CD8-positive, alpha-beta memory T cell (primary cell): Measurements from ENCODE around the gene TBC1D2B. TPM values are rescaled to one million over a fixed set of nuclear protein-coding genes. Genes with fewer than 3 reads are reported as not detected.
"Not testable (repeated sequence)": the region's sequence is repeated elsewhere in the genome, so short reads cannot be mapped to it uniquely, and the experiment has no call there.

Experiments
- CTCF ChIA-PET: fragments of 350-600 bp; sonication (Branson Sonifier 250); formaldehyde crosslinking; loops from one replicate; lab custom pipeline; 2021; ENCODE audit warnings: antibody characterized with exemption; lab: Charles Lee
- POLR2A ChIA-PET: fragments of 350-600 bp; sonication (Branson Sonifier 250); formaldehyde crosslinking; loops from one replicate; lab custom pipeline; 2021; ENCODE audit warnings: antibody characterized with exemption; lab: Charles Lee
- DNase-seq, 5 donors: peaks; one replicate each; pipeline versions ENCODE4 v3.0.0 to v3.0.0-alpha.2; 2020 to 2022; ENCODE audit warnings: mixed read lengths in 1 of 5
- H3K27ac ChIP-seq: one replicate; pipeline ENCODE4 v1.7.0; 2013; ENCODE audit warnings: low read depth, mild to moderate bottlenecking, low read length, moderate library complexity
- H3K27me3 ChIP-seq: 2 replicates; pipeline ENCODE4 v1.7.0; 2013; ENCODE audit warnings: low read length, mild to moderate bottlenecking; ENCODE audit not compliant: insufficient read depth, poor library complexity, severe bottlenecking
- H3K36me3 ChIP-seq: 2 replicates; pipeline ENCODE4 v1.7.0; 2013; ENCODE audit warnings: mild to moderate bottlenecking, low read length, moderate library complexity; ENCODE audit not compliant: insufficient read depth
- H3K4me1 ChIP-seq: 2 replicates; pipeline ENCODE4 v1.7.0; 2013; ENCODE audit warnings: mild to moderate bottlenecking, low read length, moderate library complexity; ENCODE audit not compliant: insufficient read depth
- H3K4me3 ChIP-seq: 2 replicates; pipeline ENCODE4 v1.7.0; 2013; ENCODE audit warnings: mild to moderate bottlenecking, low read length
- H3K9me3 ChIP-seq: 2 replicates; pipeline ENCODE4 v1.7.0; 2013; ENCODE audit warnings: mild to moderate bottlenecking, low read length
- H3K27ac Mint-ChIP-seq, 8 donors: one replicate each; pipeline ENCODE4 v1.8.0; 2020 to 2021; ENCODE audit warnings: mixed read lengths in 8 of 8, mild to moderate bottlenecking in 6 of 8, inconsistent platforms in 3 of 8, moderate library complexity in 3 of 8
- H3K27me3 Mint-ChIP-seq, 2 donors: one replicate each; pipeline ENCODE4 v1.8.0; 2020 to 2021; ENCODE audit warnings: mixed read lengths in 2 of 2, mild to moderate bottlenecking in 1 of 2, moderate library complexity in 1 of 2
- H3K36me3 Mint-ChIP-seq, 3 donors: one replicate each; pipeline ENCODE4 v1.8.0; 2020 to 2021; ENCODE audit warnings: mixed read lengths in 3 of 3, inconsistent platforms in 1 of 3, mild to moderate bottlenecking in 1 of 3
- H3K4me1 Mint-ChIP-seq, 3 donors: one replicate each; pipeline ENCODE4 v1.8.0; 2020 to 2021; ENCODE audit warnings: mixed read lengths in 3 of 3, inconsistent platforms in 1 of 3, mild to moderate bottlenecking in 1 of 3
- H3K4me3 Mint-ChIP-seq, 7 donors: one replicate each; pipeline ENCODE4 v1.8.0; 2020 to 2021; ENCODE audit warnings: mixed read lengths in 7 of 7, mild to moderate bottlenecking in 6 of 7, moderate library complexity in 4 of 7, inconsistent platforms in 2 of 7
- H3K9me3 Mint-ChIP-seq, 5 donors: one replicate each; pipeline ENCODE4 v1.8.0; 2020 to 2022; ENCODE audit warnings: mixed read lengths in 5 of 5, mild to moderate bottlenecking in 3 of 5, moderate library complexity in 2 of 5, inconsistent platforms in 1 of 5
- polyA plus RNA-seq: library from polyadenylated mRNA; unstranded; fragments of 300-500 nt; fragmentation: Illumina TruSeq; gene quantifications from one replicate; pipeline ENCODE4 v1.2.3, GENCODE V29; 2021
- total RNA-seq, 2 experiments: library from RNA; stranded (reverse); gene quantifications; one replicate each; pipeline ENCODE4 v1.2.3, GENCODE V29; 2021

TBC1D2B gene
- total and polyA plus RNA-seq, 3 experiments from 2014 or later, result 26.4 to 41.1 (median 40.1) TPM

- Histone ChIP-seq H3K27me3 (no peaks in the 10 kb centered on the region), H3K4me1 (peaks cover 12% of the 10 kb centered on the region), H3K4me3 (no peak overlapping the region), H3K9me3 (no peaks in the 10 kb centered on the region), H3K27ac (no peak overlapping the region), H3K36me3 (no peaks in the 10 kb centered on the region)
- H3K9me3 Mint-ChIP-seq, result no peaks in the 10 kb centered on the region
- DNase-seq, result no peak
- H3K4me1 Mint-ChIP-seq, result peaks cover 14 to 29% (median 15%) of the 10 kb centered on the region in 3 donors
- H3K4me3 Mint-ChIP-seq, result peak overlapping the region in 1 of 7 donors; percentile 15
- CTCF ChIA-PET, result interaction anchor here (1.1 kb wide), 1 partner anchor 120 kb away, joined by 6 read pairs; no protein-coding TSS in a partner anchor
- peak overlapping the region in 1 of 8 donors; percentile 36 for H3K27ac Mint-ChIP-seq
- POLR2A ChIA-PET, result no interaction called here
- peaks cover under 1 to 5% of the 10 kb centered on the region in 2 donors for H3K27me3 Mint-ChIP-seq
- H3K36me3 Mint-ChIP-seq, result peaks cover 0 to 9% (median 0%) of the 10 kb centered on the region in 3 donors
These were observed 88.9 kb downstream of the TBC1D2B start for GRCh38 chr15:77988347-77989295.

DNA sequence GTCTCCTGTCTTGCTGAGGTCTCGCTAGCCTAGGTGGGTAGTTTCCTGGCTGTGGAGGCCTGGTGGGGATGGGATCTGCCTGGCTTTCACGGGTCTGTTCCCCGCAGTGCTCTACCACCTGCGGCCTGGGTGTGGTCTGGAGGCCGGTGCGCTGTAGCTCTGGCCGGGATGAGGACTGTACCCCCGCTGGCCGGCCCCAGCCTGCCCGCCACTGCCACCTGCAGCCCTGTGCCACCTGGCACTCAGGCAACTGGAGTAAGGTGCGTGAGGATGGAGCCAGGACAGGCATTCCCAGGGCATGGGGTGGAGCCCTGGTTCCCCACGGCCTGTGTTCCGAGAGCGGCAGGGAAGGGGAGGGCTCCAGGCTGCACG is 89.8 kb downstream of the TBC1D2B start:
- H3K27me3 Mint-ChIP-seq, H3K27ac Mint-ChIP-seq, H3K4me3 Mint-ChIP-seq, H3K4me3 ChIP-seq, H3K9me3 Mint-ChIP-seq, H3K36me3 ChIP-seq, POLR2A ChIA-PET, H3K27ac ChIP-seq, H3K27me3 ChIP-seq, H3K36me3 Mint-ChIP-seq, H3K9me3 ChIP-seq, CTCF ChIA-PET, DNase-seq: not testable (repeated sequence)
- H3K4me1 ChIP-seq, result peaks cover 12% of the 10 kb centered on the region
- H3K4me1 Mint-ChIP-seq, result peaks cover 14 to 29% (median 15%) of the 10 kb centered on the region in 3 donors

GRCh38 chr15:77986891-77987764 is 90.4 kb downstream of the TBC1D2B start:
- Mint-ChIP-seq H3K36me3 (peaks cover 0 to 3% (median 0%) of the 10 kb centered on the region in 3 donors), H3K4me1 (peaks cover 14 to 29% (median 15%) of the 10 kb centered on the region in 3 donors), H3K27ac (no peak overlapping the region), H3K4me3 (no peak overlapping the region), H3K9me3 (no peaks in the 10 kb centered on the region), H3K27me3 (peaks cover 5 to 7% of the 10 kb centered on the region in 2 donors)
- Histone ChIP-seq H3K27me3 (no peaks in the 10 kb centered on the region), H3K4me3 (no peak overlapping the region), H3K4me1 (peaks cover 12% of the 10 kb centered on the region), H3K27ac (no peak overlapping the region), H3K36me3 (no peaks in the 10 kb centered on the region), H3K9me3 (no peaks in the 10 kb centered on the region)
- CTCF ChIA-PET, result interaction anchor here (1.1 kb wide), 1 partner anchor 121 kb away, joined by 4 read pairs; no protein-coding TSS in a partner anchor
- no peak for DNase-seq
- POLR2A ChIA-PET, result no interaction called here

- Mint-ChIP-seq H3K27ac (no peak overlapping the region), H3K4me1 (peaks cover 12 to 22% (median 14%) of the 10 kb centered on the region in 3 donors), H3K27me3 (peaks cover 6 to 7% of the 10 kb centered on the region in 2 donors), H3K36me3 (no peaks in the 10 kb centered on the region), H3K9me3 (no peaks in the 10 kb centered on the region), H3K4me3 (no peak overlapping the region)
- CTCF ChIA-PET, result interaction anchor here (1.1 to 1.2 kb wide), 2 partner anchors 84 to 122 kb away, joined by 4 read pairs; no protein-coding TSS in a partner anchor
- H3K27me3 ChIP-seq, result no peaks in the 10 kb centered on the region
- H3K4me3 ChIP-seq, result no peak overlapping the region
- no peak overlapping the region for H3K27ac ChIP-seq
- DNase-seq, result no peak
- POLR2A ChIA-PET, result no interaction called here
- H3K4me1 ChIP-seq, result peaks cover 12% of the 10 kb centered on the region
- no peaks in the 10 kb centered on the region for H3K9me3 ChIP-seq
- H3K36me3 ChIP-seq, result no peaks in the 10 kb centered on the region
These were observed 91.5 kb downstream of the TBC1D2B start for GRCh38 chr15:77985931-77986480.

- POLR2A ChIA-PET, result no interaction called here
- CTCF ChIA-PET, result interaction anchor here (1.1 to 1.2 kb wide), 2 partner anchors 85 to 123 kb away, joined by 4 read pairs; no protein-coding TSS in a partner anchor
- H3K27ac ChIP-seq, result no peak overlapping the region
These were observed 92.2 kb downstream of the TBC1D2B start for GRCh38 chr15:77985031-77985930.

DNA sequence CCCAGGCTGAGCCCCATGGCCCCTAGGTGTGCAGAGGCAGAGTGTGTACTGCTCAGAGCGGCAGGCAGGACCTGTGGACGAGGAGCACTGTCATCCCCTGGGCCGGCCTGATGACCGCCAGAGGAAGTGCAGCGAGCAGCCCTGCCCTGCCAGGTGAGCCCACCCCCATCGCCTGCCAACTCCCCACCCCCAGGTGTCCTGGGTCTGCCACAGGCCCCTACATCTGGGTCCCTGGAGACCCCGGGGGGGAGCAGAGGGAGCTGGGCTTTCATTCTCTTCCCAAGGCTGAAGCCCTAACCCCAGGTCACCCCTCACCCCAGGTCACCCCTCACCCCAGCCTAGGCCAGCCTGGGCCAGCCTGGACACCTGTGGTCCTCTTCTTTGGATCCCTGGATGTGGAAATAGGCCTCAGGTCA is 93.1 kb downstream of the TBC1D2B start:
- ChIA-PET CTCF (interaction anchor here (1.2 kb wide), 1 partner anchor 86 kb away, joined by 4 read pairs; no protein-coding TSS in a partner anchor), POLR2A (no interaction called here)
- Mint-ChIP-seq H3K27ac (no peak overlapping the region), H3K9me3 (no peaks in the 10 kb centered on the region), H3K36me3 (no peaks in the 10 kb centered on the region), H3K4me3 (no peak overlapping the region), H3K4me1 (peaks cover 5 to 10% (median 7%) of the 10 kb centered on the region in 3 donors), H3K27me3 (peaks cover 4 to 7% of the 10 kb centered on the region in 2 donors)
- no peak for DNase-seq
- Histone ChIP-seq H3K4me3 (no peak overlapping the region), H3K36me3 (no peaks in the 10 kb centered on the region), H3K9me3 (no peaks in the 10 kb centered on the region), H3K27me3 (no peaks in the 10 kb centered on the region), H3K27ac (no peak overlapping the region), H3K4me1 (no peaks in the 10 kb centered on the region)

More at GRCh38 chr15:77985031-77985930, 92.2 kb downstream of the TBC1D2B start:
- peaks cover 5% of the 10 kb centered on the region for H3K4me1 ChIP-seq
- no peak for DNase-seq
- Mint-ChIP-seq H3K4me3 (no peak overlapping the region), H3K4me1 (peaks cover 5 to 15% (median 7%) of the 10 kb centered on the region in 3 donors), H3K27me3 (peaks cover 4 to 7% of the 10 kb centered on the region in 2 donors), H3K9me3 (no peaks in the 10 kb centered on the region), H3K27ac (no peak overlapping the region), H3K36me3 (no peaks in the 10 kb centered on the region)
- no peak overlapping the region for H3K4me3 ChIP-seq
- no peaks in the 10 kb centered on the region for H3K27me3 ChIP-seq
- no peaks in the 10 kb centered on the region for H3K9me3 ChIP-seq
- no peaks in the 10 kb centered on the region for H3K36me3 ChIP-seq
